Peyer's patch (tissue), 4 donors: Measurements from ENCODE around the gene PPP1R13L.

Experiments used
- POLR2A ChIP-seq, 2 donors: fragments of 450-650 bp; IDR thresholded peaks; one replicate each; pipeline ENCODE4 v1.5.1; 2017; ENCODE audit warnings: antibody characterized with exemption in 2 of 2, mild to moderate bottlenecking in 2 of 2, moderate library complexity in 2 of 2
- TF ChIP-seq, protein P1 (sequence below), 6 experiments: fragments of 450-650 bp in 4 of 6; fragments of 200-600 bp in 2 of 6; sonication (generic) in 1 of 6; IDR thresholded peaks; one replicate each; pipeline ENCODE4 v1.5.1; 2017 to 2019; ENCODE audit warnings: antibody characterized with exemption in 6 of 6, mild to moderate bottlenecking in 3 of 6, moderate library complexity in 1 of 6

DNA sequence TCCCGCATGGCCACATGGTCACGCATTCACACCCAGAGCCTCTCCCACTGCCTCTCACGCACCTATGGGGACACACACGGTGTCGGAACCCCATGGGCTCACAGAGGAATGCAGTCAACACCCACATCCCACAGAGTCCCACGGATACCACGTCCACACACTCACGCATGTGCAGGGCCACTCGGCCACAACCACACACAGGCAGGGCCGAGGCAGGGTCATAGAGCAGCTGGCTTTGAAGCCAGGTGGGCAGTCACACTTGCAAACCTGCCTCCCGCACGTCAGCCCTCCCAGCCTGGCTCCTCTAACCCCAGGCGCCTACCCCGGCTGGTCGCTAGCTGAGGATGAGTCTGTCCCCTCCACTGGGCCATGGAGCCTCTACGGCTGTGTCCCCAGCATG, 42.6 kb downstream of the PPP1R13L start:
- TF ChIP-seq, protein P1, sequence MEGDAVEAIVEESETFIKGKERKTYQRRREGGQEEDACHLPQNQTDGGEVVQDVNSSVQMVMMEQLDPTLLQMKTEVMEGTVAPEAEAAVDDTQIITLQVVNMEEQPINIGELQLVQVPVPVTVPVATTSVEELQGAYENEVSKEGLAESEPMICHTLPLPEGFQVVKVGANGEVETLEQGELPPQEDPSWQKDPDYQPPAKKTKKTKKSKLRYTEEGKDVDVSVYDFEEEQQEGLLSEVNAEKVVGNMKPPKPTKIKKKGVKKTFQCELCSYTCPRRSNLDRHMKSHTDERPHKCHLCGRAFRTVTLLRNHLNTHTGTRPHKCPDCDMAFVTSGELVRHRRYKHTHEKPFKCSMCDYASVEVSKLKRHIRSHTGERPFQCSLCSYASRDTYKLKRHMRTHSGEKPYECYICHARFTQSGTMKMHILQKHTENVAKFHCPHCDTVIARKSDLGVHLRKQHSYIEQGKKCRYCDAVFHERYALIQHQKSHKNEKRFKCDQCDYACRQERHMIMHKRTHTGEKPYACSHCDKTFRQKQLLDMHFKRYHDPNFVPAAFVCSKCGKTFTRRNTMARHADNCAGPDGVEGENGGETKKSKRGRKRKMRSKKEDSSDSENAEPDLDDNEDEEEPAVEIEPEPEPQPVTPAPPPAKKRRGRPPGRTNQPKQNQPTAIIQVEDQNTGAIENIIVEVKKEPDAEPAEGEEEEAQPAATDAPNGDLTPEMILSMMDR (IDR thresholded peaks at IDR 0.05) = no peak
- no peak for TF ChIP-seq POLR2A (IDR thresholded peaks at IDR 0.05)
